ENCODE results near the gene HES5.
"Not testable (repeated sequence)": the region's sequence is repeated elsewhere in the genome, so short reads cannot be mapped to it uniquely, and the experiment has no call there.

HES5 gene

DNA sequence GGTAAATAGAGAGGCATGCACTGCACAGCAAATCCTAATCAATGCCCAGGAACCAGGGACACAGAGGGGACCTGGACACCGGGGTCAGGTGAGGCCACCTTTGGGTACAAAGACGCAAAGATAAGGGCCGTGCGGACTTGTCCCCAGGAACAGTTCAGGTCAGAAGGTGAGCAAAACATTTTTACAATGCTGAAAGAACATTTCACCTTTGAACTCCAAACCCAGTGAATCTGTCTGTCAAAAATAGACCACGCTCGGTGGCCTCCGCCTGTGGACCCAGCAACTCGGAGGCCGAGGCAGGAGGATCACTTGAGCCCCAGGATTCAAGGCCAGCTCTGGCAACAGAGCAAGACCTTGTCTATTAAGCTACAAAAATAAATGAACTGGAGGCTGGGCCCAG lies 41.3 kb upstream of the HES5 start:
- TF ChIP-seq, protein P1, sequence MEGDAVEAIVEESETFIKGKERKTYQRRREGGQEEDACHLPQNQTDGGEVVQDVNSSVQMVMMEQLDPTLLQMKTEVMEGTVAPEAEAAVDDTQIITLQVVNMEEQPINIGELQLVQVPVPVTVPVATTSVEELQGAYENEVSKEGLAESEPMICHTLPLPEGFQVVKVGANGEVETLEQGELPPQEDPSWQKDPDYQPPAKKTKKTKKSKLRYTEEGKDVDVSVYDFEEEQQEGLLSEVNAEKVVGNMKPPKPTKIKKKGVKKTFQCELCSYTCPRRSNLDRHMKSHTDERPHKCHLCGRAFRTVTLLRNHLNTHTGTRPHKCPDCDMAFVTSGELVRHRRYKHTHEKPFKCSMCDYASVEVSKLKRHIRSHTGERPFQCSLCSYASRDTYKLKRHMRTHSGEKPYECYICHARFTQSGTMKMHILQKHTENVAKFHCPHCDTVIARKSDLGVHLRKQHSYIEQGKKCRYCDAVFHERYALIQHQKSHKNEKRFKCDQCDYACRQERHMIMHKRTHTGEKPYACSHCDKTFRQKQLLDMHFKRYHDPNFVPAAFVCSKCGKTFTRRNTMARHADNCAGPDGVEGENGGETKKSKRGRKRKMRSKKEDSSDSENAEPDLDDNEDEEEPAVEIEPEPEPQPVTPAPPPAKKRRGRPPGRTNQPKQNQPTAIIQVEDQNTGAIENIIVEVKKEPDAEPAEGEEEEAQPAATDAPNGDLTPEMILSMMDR (IDR thresholded peaks at IDR 0.05; ENCODE audit: extremely low read depth, insufficient read depth, missing control alignments) = no peak
- in situ Hi-C loops (cut with MboI; ENCODE audit: low pct_unique_long_range_greater_than_20kb, low sequenced_read_pairs, unreplicated experiment) = no loop called here
- no peak for DNase-seq (ENCODE audit: low spot score)

DNA sequence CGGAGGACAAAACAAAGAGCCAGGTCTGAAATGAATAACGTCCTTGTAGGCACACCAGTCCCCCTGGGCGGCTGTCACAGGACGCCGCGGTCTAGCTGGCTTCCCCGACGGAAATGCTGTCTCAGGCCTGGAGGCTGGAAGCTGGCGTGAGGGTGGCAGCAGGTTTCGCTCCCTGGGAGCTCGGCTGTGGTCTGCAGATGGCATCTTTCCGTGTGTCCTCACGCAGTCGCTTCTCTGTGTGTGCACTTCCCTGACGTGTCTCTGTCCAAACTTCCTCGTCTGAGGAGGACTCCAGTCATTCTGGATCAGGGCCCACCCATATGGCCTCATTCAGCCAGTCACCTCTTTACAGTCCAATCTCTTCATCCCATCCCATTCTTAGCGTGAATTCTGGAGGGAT lies 40.3 kb upstream of the HES5 start:
- in situ Hi-C loops (cut with MboI; ENCODE audit: low pct_unique_long_range_greater_than_20kb, low sequenced_read_pairs, unreplicated experiment) = no loop called here
- TF ChIP-seq, protein P1 (IDR thresholded peaks at IDR 0.05; ENCODE audit: extremely low read depth, insufficient read depth, missing control alignments) = no peak
- no peak for DNase-seq (ENCODE audit: low spot score)

DNA sequence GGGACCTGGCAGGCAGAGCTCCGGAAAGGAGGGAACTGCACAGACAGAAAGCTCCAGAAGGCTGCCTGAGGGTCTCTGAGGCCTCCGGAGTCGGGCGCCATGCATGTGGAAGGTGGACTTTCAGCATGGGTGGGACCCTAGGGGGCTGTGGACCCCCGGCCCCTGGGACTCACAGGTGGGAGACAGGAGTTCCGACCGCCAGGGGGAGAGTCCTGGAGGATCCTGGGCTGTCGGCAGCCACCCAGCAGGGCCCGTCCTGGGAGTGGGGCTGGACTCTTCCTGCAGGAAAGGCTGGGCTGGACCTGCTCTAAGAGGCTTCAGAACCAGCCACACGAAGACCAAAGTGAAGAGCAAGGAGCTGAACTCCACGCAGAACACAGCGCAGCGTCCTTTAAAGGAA lies 39.6 kb upstream of the HES5 start:
- DNase-seq (ENCODE audit: low spot score); in situ Hi-C loops (cut with MboI; ENCODE audit: low pct_unique_long_range_greater_than_20kb, low sequenced_read_pairs, unreplicated experiment): not testable (repeated sequence)

DNA sequence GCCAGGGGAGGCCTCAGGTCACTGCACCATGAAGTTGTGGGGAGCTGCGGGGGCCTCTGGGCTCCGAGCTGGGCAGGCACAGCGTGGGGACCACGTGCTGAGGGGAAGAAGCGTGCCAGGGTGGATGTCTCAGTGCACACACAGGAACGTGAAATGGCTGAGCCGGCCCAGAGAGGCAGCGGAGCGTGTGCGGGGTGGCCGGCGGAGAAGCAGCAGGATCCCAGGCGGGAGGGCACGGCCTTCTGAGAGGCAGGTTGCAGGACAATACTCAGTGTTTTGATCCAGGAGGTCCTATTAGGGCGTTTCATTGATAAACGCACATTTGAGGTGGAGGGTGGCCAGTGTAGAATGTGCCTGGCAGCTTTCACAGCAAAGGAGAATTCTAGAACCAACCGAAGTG lies 39.0 kb upstream of the HES5 start:
- TF ChIP-seq, protein P1 (IDR thresholded peaks at IDR 0.05; ENCODE audit: extremely low read depth, insufficient read depth, missing control alignments) = no peak
- in situ Hi-C loops (cut with MboI; ENCODE audit: low pct_unique_long_range_greater_than_20kb, low sequenced_read_pairs, unreplicated experiment) = no loop called here

DNA sequence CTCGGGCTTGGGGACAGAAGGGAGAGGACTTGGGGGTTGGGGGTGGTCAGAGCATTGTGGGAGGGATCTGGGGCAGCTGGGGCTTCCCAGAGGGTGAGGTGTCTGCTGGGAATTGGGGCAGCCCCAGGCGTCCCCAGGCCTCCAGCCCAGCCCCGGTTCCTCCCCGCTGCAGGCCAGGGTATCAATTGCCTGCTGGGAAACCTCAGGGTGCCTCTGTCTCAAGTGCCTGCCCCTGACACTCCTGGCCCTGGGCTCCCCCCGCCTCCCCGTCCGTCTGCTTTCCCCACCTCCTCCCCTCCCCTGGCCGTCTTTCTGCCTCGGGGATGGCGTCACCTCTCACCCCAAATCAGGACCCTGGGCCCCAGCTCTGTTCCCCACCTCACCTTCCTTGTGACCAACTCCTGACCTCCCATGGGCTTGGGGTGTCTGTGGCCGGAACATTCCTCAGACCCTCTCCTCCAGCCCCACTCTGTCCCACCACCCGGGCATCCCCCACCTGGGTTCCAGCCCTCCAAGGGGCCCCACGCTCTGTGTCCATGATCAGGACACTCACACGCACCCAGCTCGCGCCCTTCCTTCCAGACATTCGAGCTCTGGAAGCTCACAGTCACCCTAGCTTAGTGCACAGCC lies 38.2 kb upstream of the HES5 start:
- not testable (repeated sequence) for DNase-seq (ENCODE audit: low spot score)

More for the DNA sequence above, 39.0 kb upstream of the HES5 start:
- no peak for DNase-seq (ENCODE audit: low spot score)

DNA sequence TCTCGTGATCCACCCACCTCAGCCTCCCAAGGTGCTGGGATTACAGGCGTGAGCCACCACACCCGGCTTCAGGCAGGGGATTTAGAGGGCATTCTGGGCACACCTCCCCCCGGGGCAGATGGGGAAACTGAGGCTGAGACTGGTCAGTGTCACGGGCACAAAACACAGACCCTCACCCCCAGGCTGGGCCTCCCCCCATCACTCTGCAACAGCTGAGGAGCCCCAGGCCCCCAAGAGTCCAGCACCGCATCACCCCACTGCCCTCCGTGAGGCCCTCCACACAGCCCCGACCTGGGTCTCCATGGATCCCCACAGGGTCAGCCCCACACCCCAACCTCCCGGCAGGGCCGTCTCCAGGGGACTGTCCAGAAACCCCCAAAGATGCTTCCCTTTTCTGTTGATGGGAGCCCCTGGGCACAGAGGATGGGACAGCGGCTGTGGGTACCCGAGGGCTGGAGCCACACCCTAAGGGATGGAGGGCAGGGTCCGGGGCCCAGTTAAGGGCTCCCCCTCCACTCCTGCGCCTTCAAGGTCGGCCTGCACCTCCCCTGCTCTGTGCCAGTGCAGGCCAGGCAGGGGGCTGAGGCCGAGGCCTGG lies 37.1 kb upstream of the HES5 start:
- in situ Hi-C loops (cut with MboI; ENCODE audit: low pct_unique_long_range_greater_than_20kb, low sequenced_read_pairs, unreplicated experiment) = no loop called here
- DNase-seq (ENCODE audit: low spot score) = no peak
- TF ChIP-seq, protein P1 (IDR thresholded peaks at IDR 0.05; ENCODE audit: extremely low read depth, insufficient read depth, missing control alignments) = no peak

More for the DNA sequence above, 38.2 kb upstream of the HES5 start:
- in situ Hi-C loops (cut with MboI; ENCODE audit: low pct_unique_long_range_greater_than_20kb, low sequenced_read_pairs, unreplicated experiment) = not testable (repeated sequence)

DNA sequence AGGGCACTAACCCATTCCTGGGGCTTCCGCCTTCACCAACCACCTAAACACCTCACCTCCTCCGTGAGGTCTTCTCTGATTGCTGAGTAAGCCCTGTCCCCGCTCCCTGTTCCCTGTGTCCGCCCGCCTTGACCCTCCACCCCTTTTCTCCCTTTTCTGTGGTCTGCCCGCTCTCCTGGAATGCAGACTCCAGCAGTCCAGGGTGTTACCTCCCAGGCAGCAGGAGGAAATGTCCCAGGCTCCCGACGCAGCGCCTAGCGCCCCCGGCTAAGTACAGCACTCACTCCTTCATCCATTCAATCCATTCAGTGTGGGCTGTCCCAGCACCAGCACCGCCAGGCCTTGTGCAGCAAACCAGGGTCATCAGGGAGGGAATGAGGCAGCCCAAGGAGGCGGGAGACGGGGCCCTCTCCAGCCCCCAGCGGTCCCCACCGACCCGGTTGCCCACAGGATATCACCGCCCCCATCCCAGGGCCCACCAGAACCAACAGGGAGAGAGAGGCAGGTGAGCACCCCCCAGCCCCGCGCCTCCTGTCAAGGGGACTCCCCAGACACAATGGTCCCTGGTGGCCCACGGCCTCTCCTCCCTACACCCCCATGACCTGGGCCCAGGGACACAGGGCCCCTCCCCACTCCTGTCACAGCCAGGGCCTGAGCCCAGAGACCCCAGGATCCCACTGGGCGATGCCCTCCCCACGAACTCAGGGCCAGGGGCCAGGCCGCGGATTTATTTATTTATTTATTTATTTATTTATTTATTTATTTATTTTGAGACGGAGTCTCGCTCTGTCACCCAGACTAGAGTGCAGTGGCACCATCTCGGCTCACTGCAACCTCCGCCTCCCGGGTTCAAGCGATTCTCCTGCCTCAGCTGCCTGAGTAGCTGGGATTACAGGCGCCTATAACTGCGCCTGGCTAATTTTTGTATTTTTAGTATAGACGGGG lies 36.3 kb upstream of the HES5 start:
- TF ChIP-seq, protein P1 (IDR thresholded peaks at IDR 0.05; ENCODE audit: extremely low read depth, insufficient read depth, missing control alignments) = no peak
- in situ Hi-C loops (cut with MboI; ENCODE audit: low pct_unique_long_range_greater_than_20kb, low sequenced_read_pairs, unreplicated experiment) = no loop called here
- no peak for DNase-seq (ENCODE audit: low spot score)

Measured in GM13977 (cell line).